Measurements from ENCODE around the gene DDX3X.
"Not testable (repeated sequence)": the region's sequence is repeated elsewhere in the genome, so short reads cannot be mapped to it uniquely, and the experiment has no call there.

Gene DDX3X

GRCh38 chrX:41348551-41348950, 14.6 kb downstream of the DDX3X start:
- Histone ChIP-seq H3K4me1 (ENCODE audit: control insufficient read depth, insufficient read depth, low read length) (peaks cover 5% of the 10 kb centered on the region), H3K4me3 (ENCODE audit: low read length) (no peak overlapping the region), H3K27me3 (ENCODE audit: control insufficient read depth, insufficient read depth, low read length) (no peaks in the 10 kb centered on the region), H3K9ac (ENCODE audit: low read length) (no peak overlapping the region), H3K36me3 (ENCODE audit: control insufficient read depth, insufficient read depth, low read length) (peaks cover 2% of the 10 kb centered on the region), H3K9me3 (ENCODE audit: control insufficient read depth, low read length) (no peaks in the 10 kb centered on the region)

GRCh38 chrX:41350150-41350975, 16.4 kb downstream of the DDX3X start:
- Histone ChIP-seq H3K27me3 (ENCODE audit: control insufficient read depth, insufficient read depth, low read length) (no peaks in the 10 kb centered on the region), H3K36me3 (ENCODE audit: control insufficient read depth, insufficient read depth, low read length) (no peaks in the 10 kb centered on the region), H3K4me3 (ENCODE audit: low read length) (no peak overlapping the region), H3K9ac (ENCODE audit: low read length) (no peak overlapping the region), H3K4me1 (ENCODE audit: control insufficient read depth, insufficient read depth, low read length) (peaks cover 5% of the 10 kb centered on the region), H3K9me3 (ENCODE audit: control insufficient read depth, low read length) (no peaks in the 10 kb centered on the region)

DNA sequence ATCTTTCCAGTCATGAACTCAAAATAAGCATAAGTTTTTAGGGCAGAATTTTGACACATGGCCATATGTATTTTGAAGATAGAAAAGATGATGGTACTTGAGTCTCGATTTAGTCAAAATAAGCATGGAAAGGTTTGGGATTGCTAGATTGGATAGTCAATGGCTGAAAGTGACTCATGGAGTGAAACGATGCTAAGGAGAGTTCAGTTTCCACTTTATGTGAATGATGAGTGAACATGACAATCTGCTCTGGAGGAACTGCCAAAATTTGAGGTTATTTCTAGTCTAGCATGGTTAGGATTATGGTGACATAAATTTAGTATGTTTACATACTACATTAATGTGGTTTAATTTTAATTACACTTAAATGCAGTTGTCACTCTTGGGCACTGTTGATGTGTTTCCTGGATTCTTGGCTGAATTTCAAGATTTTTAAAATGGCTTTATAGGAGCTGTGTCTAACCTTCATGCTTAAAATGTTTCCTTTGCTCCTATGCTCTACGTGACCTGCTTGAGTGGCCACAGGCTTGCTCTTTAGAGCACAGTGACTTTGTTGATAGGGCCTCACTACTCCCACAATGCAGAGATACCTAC, 17.1 kb downstream of the DDX3X start:
- H3K27me3 ChIP-seq (ENCODE audit: control insufficient read depth, insufficient read depth, low read length), result no peaks in the 10 kb centered on the region
- H3K36me3 ChIP-seq (ENCODE audit: control insufficient read depth, insufficient read depth, low read length), result no peaks in the 10 kb centered on the region
- H3K4me1 ChIP-seq (ENCODE audit: control insufficient read depth, insufficient read depth, low read length), result peaks cover 5% of the 10 kb centered on the region
- H3K9ac ChIP-seq (ENCODE audit: low read length), result no peak overlapping the region
- no peaks in the 10 kb centered on the region for H3K9me3 ChIP-seq (ENCODE audit: control insufficient read depth, low read length)
- H3K4me3 ChIP-seq (ENCODE audit: low read length), result no peak overlapping the region

DNA sequence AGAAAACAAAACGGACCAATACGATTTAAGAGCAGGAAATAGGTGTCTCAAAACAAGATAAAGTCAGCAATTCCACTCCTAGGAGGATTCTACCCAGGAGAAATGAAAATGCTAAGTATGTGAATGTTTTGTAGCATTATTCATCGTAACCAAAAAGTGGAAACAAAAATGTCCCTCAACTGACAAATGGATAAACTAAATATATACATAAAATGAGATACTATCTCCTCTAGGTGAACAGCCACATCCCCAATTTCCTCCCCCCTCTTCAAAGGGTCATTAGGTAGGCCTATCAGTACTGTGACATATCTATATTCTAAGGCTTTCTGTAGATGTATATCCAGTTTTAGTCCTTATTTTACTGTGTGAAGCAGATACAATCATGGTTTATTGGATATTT, 18.0 kb downstream of the DDX3X start:
- Histone ChIP-seq H3K27me3 (ENCODE audit: control insufficient read depth, insufficient read depth, low read length) (no peaks in the 10 kb centered on the region), H3K4me3 (ENCODE audit: low read length) (no peak overlapping the region), H3K9me3 (ENCODE audit: control insufficient read depth, low read length) (no peaks in the 10 kb centered on the region), H3K4me1 (ENCODE audit: control insufficient read depth, insufficient read depth, low read length) (peaks cover 5% of the 10 kb centered on the region), H3K9ac (ENCODE audit: low read length) (no peak overlapping the region), H3K36me3 (ENCODE audit: control insufficient read depth, insufficient read depth, low read length) (no peaks in the 10 kb centered on the region)

GRCh38 chrX:41352329-41352838, 18.4 kb downstream of the DDX3X start:
- no peak overlapping the region for H3K4me3 ChIP-seq (ENCODE audit: low read length)
- H3K9ac ChIP-seq (ENCODE audit: low read length), result no peak overlapping the region
- no peaks in the 10 kb centered on the region for H3K27me3 ChIP-seq (ENCODE audit: control insufficient read depth, insufficient read depth, low read length)
- no peaks in the 10 kb centered on the region for H3K36me3 ChIP-seq (ENCODE audit: control insufficient read depth, insufficient read depth, low read length)
- H3K9me3 ChIP-seq (ENCODE audit: control insufficient read depth, low read length), result no peaks in the 10 kb centered on the region
- H3K4me1 ChIP-seq (ENCODE audit: control insufficient read depth, insufficient read depth, low read length), result peaks cover 5% of the 10 kb centered on the region

- no peak overlapping the region for H3K9ac ChIP-seq (ENCODE audit: low read length)
- H3K36me3 ChIP-seq (ENCODE audit: control insufficient read depth, insufficient read depth, low read length), result no peaks in the 10 kb centered on the region
- no peaks in the 10 kb centered on the region for H3K9me3 ChIP-seq (ENCODE audit: control insufficient read depth, low read length)
- no peak overlapping the region for H3K4me3 ChIP-seq (ENCODE audit: low read length)
- H3K27me3 ChIP-seq (ENCODE audit: control insufficient read depth, insufficient read depth, low read length), result no peaks in the 10 kb centered on the region
- peaks cover 5% of the 10 kb centered on the region for H3K4me1 ChIP-seq (ENCODE audit: control insufficient read depth, insufficient read depth, low read length)
These were observed 20.0 kb downstream of the DDX3X start for GRCh38 chrX:41353985-41354384.

GRCh38 chrX:41369152-41369551, 35.2 kb downstream of the DDX3X start:
- H3K4me3 ChIP-seq (ENCODE audit: low read length), result no peak overlapping the region
- H3K9me3 ChIP-seq (ENCODE audit: control insufficient read depth, low read length), result no peaks in the 10 kb centered on the region
- H3K36me3 ChIP-seq (ENCODE audit: control insufficient read depth, insufficient read depth, low read length), result no peaks in the 10 kb centered on the region
- no peaks in the 10 kb centered on the region for H3K27me3 ChIP-seq (ENCODE audit: control insufficient read depth, insufficient read depth, low read length)
- H3K4me1 ChIP-seq (ENCODE audit: control insufficient read depth, insufficient read depth, low read length), result no peaks in the 10 kb centered on the region
- no peak overlapping the region for H3K9ac ChIP-seq (ENCODE audit: low read length)

- H3K4me1 ChIP-seq (ENCODE audit: control insufficient read depth, insufficient read depth, low read length); H3K9me3 ChIP-seq (ENCODE audit: control insufficient read depth, low read length): not testable (repeated sequence)
These were observed 37.6 kb downstream of the DDX3X start for GRCh38 chrX:41371575-41371974.

GRCh38 chrX:41373989-41374606, 40.1 kb downstream of the DDX3X start:
- H3K36me3 ChIP-seq (ENCODE audit: control insufficient read depth, insufficient read depth, low read length), result no peaks in the 10 kb centered on the region
- H3K4me1 ChIP-seq (ENCODE audit: control insufficient read depth, insufficient read depth, low read length), result no peaks in the 10 kb centered on the region
- H3K4me3 ChIP-seq (ENCODE audit: low read length), result no peak overlapping the region
- no peaks in the 10 kb centered on the region for H3K9me3 ChIP-seq (ENCODE audit: control insufficient read depth, low read length)
- no peak overlapping the region for H3K9ac ChIP-seq (ENCODE audit: low read length)
- no peaks in the 10 kb centered on the region for H3K27me3 ChIP-seq (ENCODE audit: control insufficient read depth, insufficient read depth, low read length)

More at GRCh38 chrX:41371575-41371974, 37.6 kb downstream of the DDX3X start:
- H3K9ac ChIP-seq (ENCODE audit: low read length); H3K4me3 ChIP-seq (ENCODE audit: low read length); H3K27me3 ChIP-seq (ENCODE audit: control insufficient read depth, insufficient read depth, low read length); H3K36me3 ChIP-seq (ENCODE audit: control insufficient read depth, insufficient read depth, low read length): not testable (repeated sequence)

- Histone ChIP-seq H3K9ac (ENCODE audit: low read length) (no peak overlapping the region), H3K4me3 (ENCODE audit: low read length) (no peak overlapping the region), H3K36me3 (ENCODE audit: control insufficient read depth, insufficient read depth, low read length) (no peaks in the 10 kb centered on the region), H3K9me3 (ENCODE audit: control insufficient read depth, low read length) (no peaks in the 10 kb centered on the region), H3K27me3 (ENCODE audit: control insufficient read depth, insufficient read depth, low read length) (no peaks in the 10 kb centered on the region), H3K4me1 (ENCODE audit: control insufficient read depth, insufficient read depth, low read length) (peaks cover 1% of the 10 kb centered on the region)
These were observed 43.7 kb downstream of the DDX3X start for GRCh38 chrX:41377624-41378023.

- Histone ChIP-seq H3K4me3 (ENCODE audit: low read length) (no peak overlapping the region), H3K27me3 (ENCODE audit: control insufficient read depth, insufficient read depth, low read length) (no peaks in the 10 kb centered on the region), H3K9ac (ENCODE audit: low read length) (no peak overlapping the region), H3K36me3 (ENCODE audit: control insufficient read depth, insufficient read depth, low read length) (no peaks in the 10 kb centered on the region), H3K9me3 (ENCODE audit: control insufficient read depth, low read length) (no peaks in the 10 kb centered on the region), H3K4me1 (ENCODE audit: control insufficient read depth, insufficient read depth, low read length) (peaks cover 27% of the 10 kb centered on the region)
These were observed 47.7 kb downstream of the DDX3X start for GRCh38 chrX:41381685-41382084.

Measured in mucosa of stomach (tissue), 1 donor.